ENCODE measurements around the gene RNF149. TPM values are rescaled to one million over a fixed set of nuclear protein-coding genes. Genes with fewer than 3 reads are reported as not detected.

Gene RNF149
- total RNA-seq, 8 experiments from 2014 or later, result 16.8 to 44.7 (median 24.4) TPM

GRCh38 chr2:101231240-101231639 is 77.3 kb downstream of the RNF149 start:
- peak in 3 of 8 experiments; percentile 70 to 95 (median 95) for ATAC-seq (replicated peaks in 6 of 8)
- Histone ChIP-seq H3K4me3 (no peak overlapping the region), H3K27ac (no peak overlapping the region), H3K4me1 (replicated peaks in 1 of 2) (no peaks in the 10 kb centered on the region)
- in situ Hi-C loops (cut with MboI; ENCODE audit: low pct_unique_long_range_greater_than_20kb in 2 of 9, low sequenced_read_pairs in 9 of 9, unreplicated experiment in 9 of 9), result no loop called here
- WGBS, 10 experiments, result 40 to 100% (median 88%) methylated on average over 1 of the region's 1 CpG; no CpG with 5 or more reads in 4 of the 10 experiments

- no peak overlapping the region for H3K27ac ChIP-seq
- 33 to 100% (median 78%) methylated on average over 1 to 2 of the region's 2 CpGs; no CpG with 5 or more reads in 2 of the 10 experiments for WGBS, 10 experiments
- peak in 1 of 8 experiments; percentile 20 for ATAC-seq (replicated peaks in 6 of 8)
- in situ Hi-C loops (cut with MboI; ENCODE audit: low pct_unique_long_range_greater_than_20kb in 2 of 9, low sequenced_read_pairs in 9 of 9, unreplicated experiment in 9 of 9), result no loop called here
- H3K4me3 ChIP-seq, result no peak overlapping the region
- H3K4me1 ChIP-seq (replicated peaks in 1 of 2), result no peaks in the 10 kb centered on the region
Observed at GRCh38 chr2:101230541-101231001, 77.9 kb downstream of the RNF149 start.

Other genes with a start within 250 kb of the RNF149 start
- 10 to 100 TPM in 4 of 8 experiments, 1 to 10 TPM in 4; 4.7 to 14.3 (median 10.9) TPM for gene TBC1D8, start 157.3 kb downstream of the RNF149 start, total RNA-seq
- gene CNOT11, start 55.8 kb downstream of the RNF149 start, total RNA-seq, result 10 to 100 TPM; 15.1 to 30.4 (median 23.5) TPM
- 10 to 100 TPM in 1 of 8 experiments, 1 to 10 TPM in 4, under 1 TPM in 2, not detected in 1; 0.05 to 14.9 (median 6.8) TPM for gene CREG2, start 78.8 kb upstream of the RNF149 start, total RNA-seq
- gene RFX8, start 166.4 kb upstream of the RNF149 start, total RNA-seq, result under 1 TPM in 4 of 8 experiments, not detected in 4; 0.14 to 0.27 (median 0.23) TPM

Measured in motor neuron (in vitro differentiated cells).